HEK293 (cell line): ENCODE measurements around the gene POU5F2.

Experiments
- CTCF ChIA-PET: fragments of 350-600 bp; formaldehyde crosslinking; extraction: SDS; loops from one replicate; lab custom pipeline; 2021; ENCODE audit warnings: antibody characterized with exemption; lab: Yijun Ruan, JAX
- POLR2A ChIA-PET: fragments of 300-600 bp; formaldehyde crosslinking; extraction: SDS; loops from one replicate; lab custom pipeline; 2020; ENCODE audit warnings: antibody characterized with exemption, inconsistent platforms; lab: Yijun Ruan, JAX
- H3K27ac ChIP-seq: fragments of 200-500 bp; sonication (Bioruptor generic); 2 replicates; pipeline ENCODE4 v1.5.1; 2014; ENCODE audit warnings: low read depth, low read length, control low read depth, inconsistent platforms; ENCODE audit errors: extremely low read depth
- H3K36me3 ChIP-seq, 2 experiments: fragments of 200-500 bp in 1 of 2; sonication (Bioruptor generic) in 1 of 2; 1 replicate in 1 of 2; 2 replicates in 1 of 2; pipeline ENCODE4 v1.5.1; 2014 to 2017; ENCODE audit warnings: inconsistent platforms in 2 of 2, low read length in 2 of 2; ENCODE audit not compliant: control insufficient read depth in 2 of 2, insufficient read depth in 1 of 2
- H3K4me1 ChIP-seq: fragments of 200-500 bp; sonication (Bioruptor generic); 2 replicates; pipeline ENCODE4 v1.5.1; 2014; ENCODE audit warnings: mild to moderate bottlenecking, low read length, inconsistent platforms; ENCODE audit not compliant: control insufficient read depth, insufficient read depth
- H3K4me3 ChIP-seq: 2 replicates; pipeline ENCODE4 v1.5.1; 2011; ENCODE audit warnings: low read depth, mild to moderate bottlenecking, control low read depth, low read length, moderate library complexity
- H3K9me3 ChIP-seq: fragments of 200-500 bp; sonication (Bioruptor generic); 2 replicates; pipeline ENCODE4 v1.5.1; 2014; ENCODE audit warnings: low read depth, low read length, inconsistent platforms; ENCODE audit not compliant: control insufficient read depth, insufficient read depth
- GLI2 ChIP-seq: fragments of 450-650 bp; formaldehyde crosslinking; IDR thresholded peaks from 2 replicates; pipeline ENCODE4; 2017; ENCODE audit warnings: missing biosample characterization, missing genetic modification characterization, low read depth, borderline replicate concordance
- MYNN ChIP-seq: fragments of 450-650 bp; formaldehyde crosslinking; IDR thresholded peaks from 2 replicates; pipeline ENCODE4 v1.5.1; 2016; ENCODE audit warnings: missing biosample characterization, missing genetic modification characterization, borderline replicate concordance
- TRIM28 ChIP-seq: IDR thresholded peaks from 2 replicates; pipeline ENCODE4 v1.6.1; 2011; ENCODE audit warnings: low read length, control low read depth, borderline replicate concordance
- ZIC2 ChIP-seq: fragments of 450-650 bp; formaldehyde crosslinking; IDR thresholded peaks from 2 replicates; pipeline ENCODE4 v1.5.1; 2016; ENCODE audit warnings: missing biosample characterization, missing genetic modification characterization
- ZNF138 ChIP-seq: fragments of 450-650 bp; formaldehyde crosslinking; IDR thresholded peaks from 2 replicates; pipeline ENCODE4 v1.5.1; 2016; ENCODE audit warnings: missing biosample characterization, missing genetic modification characterization, borderline replicate concordance
- ZNF23 ChIP-seq: fragments of 450-650 bp; formaldehyde crosslinking; IDR thresholded peaks from 2 replicates; pipeline ENCODE4 v1.5.1; 2016; ENCODE audit warnings: missing biosample characterization, missing genetic modification characterization, borderline replicate concordance
- ZNF239 ChIP-seq: fragments of 450-650 bp; formaldehyde crosslinking; IDR thresholded peaks from 2 replicates; pipeline ENCODE4 v1.5.1; 2016; ENCODE audit warnings: missing biosample characterization, missing genetic modification characterization
- ZNF654 ChIP-seq: fragments of 450-650 bp; formaldehyde crosslinking; IDR thresholded peaks from 2 replicates; pipeline ENCODE4 v1.5.1; 2016; ENCODE audit warnings: low read depth, missing biosample characterization, missing genetic modification characterization
- ZNF670 ChIP-seq: fragments of 450-650 bp; formaldehyde crosslinking; IDR thresholded peaks from 2 replicates; pipeline ENCODE4 v1.5.1; 2016; ENCODE audit warnings: missing biosample characterization, missing genetic modification characterization, low read depth
- ZSCAN30 ChIP-seq: fragments of 450-650 bp; IDR thresholded peaks from 2 replicates; pipeline ENCODE4 v1.5.1; 2018; ENCODE audit warnings: missing biosample characterization, mild to moderate bottlenecking, missing genetic modification characterization, moderate library complexity
- ZXDB ChIP-seq: fragments of 450-650 bp; formaldehyde crosslinking; IDR thresholded peaks from 2 replicates; pipeline ENCODE4 v1.5.1; 2016; ENCODE audit warnings: missing biosample characterization, missing genetic modification characterization
- TF ChIP-seq, protein P1 (sequence below): fragments of 450-650 bp; formaldehyde crosslinking; IDR thresholded peaks from 2 replicates; pipeline ENCODE4 v1.5.1; 2016; ENCODE audit warnings: missing biosample characterization, missing genetic modification characterization
- TF ChIP-seq, protein P2 (sequence below): fragments of 450-650 bp; IDR thresholded peaks from 2 replicates; pipeline ENCODE4 v1.5.1; 2018; ENCODE audit warnings: missing biosample characterization, missing genetic modification characterization
- TF ChIP-seq, protein P3 (sequence below): IDR thresholded peaks from 2 replicates; pipeline ENCODE4 v1.6.1; 2011; ENCODE audit warnings: mild to moderate bottlenecking, low read depth, low read length, borderline replicate concordance
- TF ChIP-seq, protein P4 (sequence below): fragments of 450-650 bp; formaldehyde crosslinking; IDR thresholded peaks from 2 replicates; pipeline ENCODE4 v1.5.1; 2017; ENCODE audit warnings: missing biosample characterization, mild to moderate bottlenecking, missing genetic modification characterization, moderate library complexity
- TF ChIP-seq, protein P5 (sequence below): fragments of 450-650 bp; formaldehyde crosslinking; IDR thresholded peaks from 2 replicates; pipeline ENCODE4 v1.5.1; 2016; ENCODE audit warnings: missing biosample characterization, missing genetic modification characterization, low read depth

Gene POU5F2

DNA sequence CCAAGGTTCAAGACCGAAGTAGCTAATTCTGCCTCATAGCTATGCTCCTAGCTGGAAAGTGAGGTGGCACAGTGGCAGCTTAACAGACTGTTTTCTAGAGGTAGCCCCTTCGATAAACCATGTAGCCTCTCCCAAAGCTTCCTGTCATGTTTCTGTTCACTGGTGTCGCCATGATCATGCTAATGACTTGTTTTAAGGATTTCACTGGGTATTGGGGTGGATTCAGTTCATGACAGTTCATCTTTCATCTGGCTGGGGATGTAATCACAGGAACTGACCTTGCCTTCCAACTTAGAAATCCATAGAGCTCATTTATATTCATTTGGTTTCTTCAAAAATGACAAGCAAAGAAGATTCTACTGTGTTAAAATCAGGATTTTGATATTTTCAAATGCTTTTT lies 9.4 kb downstream of the POU5F2 start:
- no peaks in the 10 kb centered on the region for H3K4me1 ChIP-seq
- no peaks in the 10 kb centered on the region for H3K9me3 ChIP-seq
- no peak for TF ChIP-seq TRIM28
- TF ChIP-seq, all 188 proteins: peak for 0
- Histone ChIP-seq H3K4me3 (no peak overlapping the region), H3K36me3 (no peaks in the 10 kb centered on the region), H3K27ac (no peak overlapping the region)
- CTCF ChIA-PET = no interaction called here
- POLR2A ChIA-PET = no interaction called here

DNA sequence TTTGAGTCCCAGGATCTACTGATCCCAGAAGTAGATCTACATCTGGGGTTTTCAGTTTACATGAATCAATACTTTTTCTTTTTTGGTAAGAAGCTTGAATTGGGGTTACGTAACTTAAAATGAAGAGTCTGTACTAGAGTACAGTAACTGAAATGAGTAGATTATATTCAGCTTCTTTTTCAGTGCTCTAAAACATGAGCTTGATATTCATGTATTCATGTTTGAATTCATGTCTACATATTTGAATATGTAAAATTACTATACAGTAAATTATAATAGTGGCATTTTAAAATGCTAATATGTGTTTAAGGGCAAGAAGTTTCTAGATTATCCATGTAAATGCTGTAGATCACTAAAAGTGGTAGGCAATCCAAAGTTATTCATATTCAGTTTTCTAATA lies 14.8 kb downstream of the POU5F2 start:
- Histone ChIP-seq H3K4me3 (no peak overlapping the region), H3K36me3 (no peaks in the 10 kb centered on the region), H3K27ac (no peak overlapping the region), H3K4me1 (peaks cover 20% of the 10 kb centered on the region), H3K9me3 (no peaks in the 10 kb centered on the region)
- POLR2A ChIA-PET = no interaction called here
- TF ChIP-seq ZNF670 (tag by site-specific recombination) = no peak
- TF ChIP-seq, protein P1, sequence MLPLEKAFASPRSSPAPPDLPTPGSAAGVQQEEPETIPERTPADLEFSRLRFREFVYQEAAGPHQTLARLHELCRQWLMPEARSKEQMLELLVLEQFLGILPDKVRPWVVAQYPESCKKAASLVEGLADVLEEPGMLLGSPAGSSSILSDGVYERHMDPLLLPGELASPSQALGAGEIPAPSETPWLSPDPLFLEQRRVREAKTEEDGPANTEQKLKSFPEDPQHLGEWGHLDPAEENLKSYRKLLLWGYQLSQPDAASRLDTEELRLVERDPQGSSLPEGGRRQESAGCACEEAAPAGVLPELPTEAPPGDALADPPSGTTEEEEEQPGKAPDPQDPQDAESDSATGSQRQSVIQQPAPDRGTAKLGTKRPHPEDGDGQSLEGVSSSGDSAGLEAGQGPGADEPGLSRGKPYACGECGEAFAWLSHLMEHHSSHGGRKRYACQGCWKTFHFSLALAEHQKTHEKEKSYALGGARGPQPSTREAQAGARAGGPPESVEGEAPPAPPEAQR (tag by site-specific recombination) = no peak
- TF ChIP-seq, protein P2, sequence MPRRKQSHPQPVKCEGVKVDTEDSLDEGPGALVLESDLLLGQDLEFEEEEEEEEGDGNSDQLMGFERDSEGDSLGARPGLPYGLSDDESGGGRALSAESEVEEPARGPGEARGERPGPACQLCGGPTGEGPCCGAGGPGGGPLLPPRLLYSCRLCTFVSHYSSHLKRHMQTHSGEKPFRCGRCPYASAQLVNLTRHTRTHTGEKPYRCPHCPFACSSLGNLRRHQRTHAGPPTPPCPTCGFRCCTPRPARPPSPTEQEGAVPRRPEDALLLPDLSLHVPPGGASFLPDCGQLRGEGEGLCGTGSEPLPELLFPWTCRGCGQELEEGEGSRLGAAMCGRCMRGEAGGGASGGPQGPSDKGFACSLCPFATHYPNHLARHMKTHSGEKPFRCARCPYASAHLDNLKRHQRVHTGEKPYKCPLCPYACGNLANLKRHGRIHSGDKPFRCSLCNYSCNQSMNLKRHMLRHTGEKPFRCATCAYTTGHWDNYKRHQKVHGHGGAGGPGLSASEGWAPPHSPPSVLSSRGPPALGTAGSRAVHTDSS (tag by site-specific recombination) = no peak
- TF ChIP-seq ZSCAN30 (tag by site-specific recombination) = no peak
- TF ChIP-seq, protein P3, sequence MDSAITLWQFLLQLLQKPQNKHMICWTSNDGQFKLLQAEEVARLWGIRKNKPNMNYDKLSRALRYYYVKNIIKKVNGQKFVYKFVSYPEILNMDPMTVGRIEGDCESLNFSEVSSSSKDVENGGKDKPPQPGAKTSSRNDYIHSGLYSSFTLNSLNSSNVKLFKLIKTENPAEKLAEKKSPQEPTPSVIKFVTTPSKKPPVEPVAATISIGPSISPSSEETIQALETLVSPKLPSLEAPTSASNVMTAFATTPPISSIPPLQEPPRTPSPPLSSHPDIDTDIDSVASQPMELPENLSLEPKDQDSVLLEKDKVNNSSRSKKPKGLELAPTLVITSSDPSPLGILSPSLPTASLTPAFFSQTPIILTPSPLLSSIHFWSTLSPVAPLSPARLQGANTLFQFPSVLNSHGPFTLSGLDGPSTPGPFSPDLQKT = no peak
- TF ChIP-seq ZNF239 (tag by site-specific recombination) = no peak
- TF ChIP-seq, protein P4, sequence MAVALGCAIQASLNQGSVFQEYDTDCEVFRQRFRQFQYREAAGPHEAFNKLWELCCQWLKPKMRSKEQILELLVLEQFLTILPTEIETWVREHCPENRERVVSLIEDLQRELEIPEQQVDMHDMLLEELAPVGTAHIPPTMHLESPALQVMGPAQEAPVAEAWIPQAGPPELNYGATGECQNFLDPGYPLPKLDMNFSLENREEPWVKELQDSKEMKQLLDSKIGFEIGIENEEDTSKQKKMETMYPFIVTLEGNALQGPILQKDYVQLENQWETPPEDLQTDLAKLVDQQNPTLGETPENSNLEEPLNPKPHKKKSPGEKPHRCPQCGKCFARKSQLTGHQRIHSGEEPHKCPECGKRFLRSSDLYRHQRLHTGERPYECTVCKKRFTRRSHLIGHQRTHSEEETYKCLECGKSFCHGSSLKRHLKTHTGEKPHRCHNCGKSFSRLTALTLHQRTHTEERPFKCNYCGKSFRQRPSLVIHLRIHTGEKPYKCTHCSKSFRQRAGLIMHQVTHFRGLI (tag by site-specific recombination) = no peak
- no peak for TF ChIP-seq ZIC2 (tag by site-specific recombination)
- no peak for TF ChIP-seq GLI2 (tag by site-specific recombination)
- TF ChIP-seq ZNF654 (tag by site-specific recombination) = no peak
- TF ChIP-seq, protein P5, sequence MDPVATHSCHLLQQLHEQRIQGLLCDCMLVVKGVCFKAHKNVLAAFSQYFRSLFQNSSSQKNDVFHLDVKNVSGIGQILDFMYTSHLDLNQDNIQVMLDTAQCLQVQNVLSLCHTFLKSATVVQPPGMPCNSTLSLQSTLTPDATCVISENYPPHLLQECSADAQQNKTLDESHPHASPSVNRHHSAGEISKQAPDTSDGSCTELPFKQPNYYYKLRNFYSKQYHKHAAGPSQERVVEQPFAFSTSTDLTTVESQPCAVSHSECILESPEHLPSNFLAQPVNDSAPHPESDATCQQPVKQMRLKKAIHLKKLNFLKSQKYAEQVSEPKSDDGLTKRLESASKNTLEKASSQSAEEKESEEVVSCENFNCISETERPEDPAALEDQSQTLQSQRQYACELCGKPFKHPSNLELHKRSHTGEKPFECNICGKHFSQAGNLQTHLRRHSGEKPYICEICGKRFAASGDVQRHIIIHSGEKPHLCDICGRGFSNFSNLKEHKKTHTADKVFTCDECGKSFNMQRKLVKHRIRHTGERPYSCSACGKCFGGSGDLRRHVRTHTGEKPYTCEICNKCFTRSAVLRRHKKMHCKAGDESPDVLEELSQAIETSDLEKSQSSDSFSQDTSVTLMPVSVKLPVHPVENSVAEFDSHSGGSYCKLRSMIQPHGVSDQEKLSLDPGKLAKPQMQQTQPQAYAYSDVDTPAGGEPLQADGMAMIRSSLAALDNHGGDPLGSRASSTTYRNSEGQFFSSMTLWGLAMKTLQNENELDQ (tag by site-specific recombination) = no peak
- no peak for TF ChIP-seq ZXDB (tag by site-specific recombination)
- no peak for TF ChIP-seq MYNN
- TF ChIP-seq ZNF23 (tag by site-specific recombination) = no peak
- TF ChIP-seq ZNF138 (tag by site-specific recombination) = no peak
- CTCF ChIA-PET = interaction anchor here (0.6 to 0.7 kb wide), 2 partner anchors 249 to 1182 kb away, joined by 3 to 5 read pairs; no protein-coding TSS in a partner anchor
